Embryonic facial prominence (tissue), 1 donor: Measurements from ENCODE around the gene DOCK7.
A peak's percentile ranks its signal among the peaks of the same experiment; 100 is the strongest.
"Not testable (repeated sequence)": the region's sequence is repeated elsewhere in the genome, so short reads cannot be mapped to it uniquely, and the experiment has no call there.

Experiments used
- DNase-seq: peaks from one replicate; pipeline ENCODE4 v3.0.0-alpha.2; 2016; ENCODE audit errors: extremely low spot score

Gene DOCK7, protein sequence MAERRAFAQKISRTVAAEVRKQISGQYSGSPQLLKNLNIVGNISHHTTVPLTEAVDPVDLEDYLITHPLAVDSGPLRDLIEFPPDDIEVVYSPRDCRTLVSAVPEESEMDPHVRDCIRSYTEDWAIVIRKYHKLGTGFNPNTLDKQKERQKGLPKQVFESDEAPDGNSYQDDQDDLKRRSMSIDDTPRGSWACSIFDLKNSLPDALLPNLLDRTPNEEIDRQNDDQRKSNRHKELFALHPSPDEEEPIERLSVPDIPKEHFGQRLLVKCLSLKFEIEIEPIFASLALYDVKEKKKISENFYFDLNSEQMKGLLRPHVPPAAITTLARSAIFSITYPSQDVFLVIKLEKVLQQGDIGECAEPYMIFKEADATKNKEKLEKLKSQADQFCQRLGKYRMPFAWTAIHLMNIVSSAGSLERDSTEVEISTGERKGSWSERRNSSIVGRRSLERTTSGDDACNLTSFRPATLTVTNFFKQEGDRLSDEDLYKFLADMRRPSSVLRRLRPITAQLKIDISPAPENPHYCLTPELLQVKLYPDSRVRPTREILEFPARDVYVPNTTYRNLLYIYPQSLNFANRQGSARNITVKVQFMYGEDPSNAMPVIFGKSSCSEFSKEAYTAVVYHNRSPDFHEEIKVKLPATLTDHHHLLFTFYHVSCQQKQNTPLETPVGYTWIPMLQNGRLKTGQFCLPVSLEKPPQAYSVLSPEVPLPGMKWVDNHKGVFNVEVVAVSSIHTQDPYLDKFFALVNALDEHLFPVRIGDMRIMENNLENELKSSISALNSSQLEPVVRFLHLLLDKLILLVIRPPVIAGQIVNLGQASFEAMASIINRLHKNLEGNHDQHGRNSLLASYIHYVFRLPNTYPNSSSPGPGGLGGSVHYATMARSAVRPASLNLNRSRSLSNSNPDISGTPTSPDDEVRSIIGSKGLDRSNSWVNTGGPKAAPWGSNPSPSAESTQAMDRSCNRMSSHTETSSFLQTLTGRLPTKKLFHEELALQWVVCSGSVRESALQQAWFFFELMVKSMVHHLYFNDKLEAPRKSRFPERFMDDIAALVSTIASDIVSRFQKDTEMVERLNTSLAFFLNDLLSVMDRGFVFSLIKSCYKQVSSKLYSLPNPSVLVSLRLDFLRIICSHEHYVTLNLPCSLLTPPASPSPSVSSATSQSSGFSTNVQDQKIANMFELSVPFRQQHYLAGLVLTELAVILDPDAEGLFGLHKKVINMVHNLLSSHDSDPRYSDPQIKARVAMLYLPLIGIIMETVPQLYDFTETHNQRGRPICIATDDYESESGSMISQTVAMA (N-terminal part only)

DNA sequence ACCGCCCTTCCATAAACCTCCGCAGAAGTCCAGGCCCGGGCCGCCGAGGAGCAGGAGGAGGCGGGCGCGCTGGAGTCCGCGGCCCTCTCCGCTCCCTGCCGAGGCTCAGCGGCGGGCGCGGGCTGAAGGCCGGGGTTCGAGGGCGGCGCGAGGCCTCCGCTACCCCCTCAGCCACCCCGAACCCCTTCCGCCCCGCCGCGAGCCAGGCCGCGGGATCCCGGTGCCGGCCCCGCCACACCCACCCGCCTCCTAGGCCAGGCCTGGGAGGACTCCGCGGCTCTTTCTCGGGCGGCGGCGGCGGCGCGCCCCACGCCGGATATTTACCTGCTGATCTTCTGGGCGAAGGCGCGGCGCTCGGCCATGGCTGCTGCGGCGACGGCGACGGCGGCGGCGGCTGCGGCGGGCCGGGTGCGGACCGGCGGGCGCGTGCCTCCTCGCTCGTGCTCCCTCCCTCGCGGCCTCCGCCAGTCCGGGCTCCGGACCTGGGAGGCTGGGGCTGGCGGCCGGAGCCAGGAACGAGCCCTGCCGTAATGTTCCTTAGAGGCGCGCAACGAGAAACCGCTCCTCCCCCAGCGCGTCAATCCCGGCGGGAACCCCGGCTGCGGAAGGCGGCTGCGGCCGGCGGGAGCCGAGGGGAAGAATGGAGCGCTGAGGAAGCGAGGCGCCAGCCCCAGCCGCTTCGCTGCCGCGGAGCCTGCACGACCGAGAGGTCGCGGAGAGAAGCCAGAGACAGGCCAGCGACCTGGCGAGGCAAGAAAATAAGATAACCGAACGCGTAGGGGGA, at the start of gene DOCK7:
Gene DOCK7, minus strand, starts transcription at position 484 of the 784 bp plus-strand sequence. Its CDS starts 122 bp downstream, at position 362.
- peak; percentile 40 for DNase-seq

DNA sequence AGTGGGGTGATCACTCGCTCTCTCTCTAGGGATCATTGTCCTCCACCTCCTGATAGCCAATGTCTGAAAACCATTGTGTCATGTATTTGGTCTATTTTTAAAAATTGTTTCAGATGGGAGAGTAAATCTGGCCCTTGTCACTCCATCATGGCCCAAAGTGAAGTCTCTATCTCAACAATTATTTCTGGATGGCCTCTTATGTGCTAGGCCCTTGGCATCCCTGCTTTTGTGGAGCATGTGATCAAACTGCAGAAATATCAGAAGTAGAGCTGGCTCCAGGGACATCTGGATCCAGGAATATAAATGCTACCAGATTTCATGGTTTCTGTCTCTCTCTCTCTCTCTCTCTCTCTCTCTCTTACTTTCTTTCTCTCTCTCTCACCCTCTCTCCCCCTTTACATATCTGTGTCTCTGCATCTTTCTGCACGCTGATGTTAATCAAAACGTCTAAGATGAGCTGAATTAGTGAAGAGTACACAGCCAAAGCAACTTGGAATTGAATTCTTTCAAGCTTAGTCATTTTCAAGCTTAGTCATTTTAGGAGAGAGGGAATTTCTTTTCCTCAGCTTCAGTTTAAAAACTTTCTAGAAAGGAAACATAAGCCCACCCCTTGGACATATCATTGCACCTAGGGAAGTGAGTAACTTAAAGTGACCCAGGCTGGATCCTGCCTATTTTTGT, 47.4 kb upstream of the DOCK7 start:
- no peak for DNase-seq

DNA sequence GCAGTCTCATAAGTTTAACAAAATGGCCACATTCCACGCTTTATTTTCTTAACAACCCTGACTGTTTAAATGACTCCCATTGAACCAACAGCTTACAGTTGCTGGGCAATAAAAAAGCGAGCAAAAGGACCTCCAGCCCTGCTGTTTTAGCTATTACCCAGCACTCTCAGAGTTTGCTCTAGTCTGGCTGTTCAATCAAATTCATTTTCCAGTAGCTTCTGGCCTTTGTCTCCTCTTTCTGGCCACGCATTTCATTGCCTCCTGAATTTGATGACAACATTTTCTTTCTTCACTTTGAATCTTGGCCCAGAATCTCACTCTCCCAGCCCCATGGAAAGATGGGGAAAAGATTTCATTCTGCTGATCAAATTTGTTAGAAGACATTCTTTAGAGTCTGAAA, 44.1 kb upstream of the DOCK7 start:
- DNase-seq = no peak

DNA sequence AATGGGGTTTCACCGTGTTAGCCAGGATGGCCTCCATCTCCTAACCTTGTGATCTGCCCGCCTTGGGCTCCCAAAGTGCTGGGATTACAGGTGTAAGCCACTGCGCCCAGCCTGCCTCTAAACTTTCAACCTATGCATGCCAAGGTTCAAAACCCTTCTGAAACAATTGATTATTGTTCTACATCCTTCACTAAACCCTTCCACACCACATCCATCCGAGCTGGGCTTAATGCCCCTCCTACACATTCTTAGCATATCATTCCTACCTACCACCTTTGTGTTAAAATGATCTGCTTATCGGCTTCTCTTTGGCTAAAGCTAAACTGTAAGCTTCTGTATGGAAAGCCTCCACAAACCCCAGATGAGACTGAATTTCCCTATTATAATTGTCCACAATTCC, 40.8 kb upstream of the DOCK7 start:
- no peak for DNase-seq

DNA sequence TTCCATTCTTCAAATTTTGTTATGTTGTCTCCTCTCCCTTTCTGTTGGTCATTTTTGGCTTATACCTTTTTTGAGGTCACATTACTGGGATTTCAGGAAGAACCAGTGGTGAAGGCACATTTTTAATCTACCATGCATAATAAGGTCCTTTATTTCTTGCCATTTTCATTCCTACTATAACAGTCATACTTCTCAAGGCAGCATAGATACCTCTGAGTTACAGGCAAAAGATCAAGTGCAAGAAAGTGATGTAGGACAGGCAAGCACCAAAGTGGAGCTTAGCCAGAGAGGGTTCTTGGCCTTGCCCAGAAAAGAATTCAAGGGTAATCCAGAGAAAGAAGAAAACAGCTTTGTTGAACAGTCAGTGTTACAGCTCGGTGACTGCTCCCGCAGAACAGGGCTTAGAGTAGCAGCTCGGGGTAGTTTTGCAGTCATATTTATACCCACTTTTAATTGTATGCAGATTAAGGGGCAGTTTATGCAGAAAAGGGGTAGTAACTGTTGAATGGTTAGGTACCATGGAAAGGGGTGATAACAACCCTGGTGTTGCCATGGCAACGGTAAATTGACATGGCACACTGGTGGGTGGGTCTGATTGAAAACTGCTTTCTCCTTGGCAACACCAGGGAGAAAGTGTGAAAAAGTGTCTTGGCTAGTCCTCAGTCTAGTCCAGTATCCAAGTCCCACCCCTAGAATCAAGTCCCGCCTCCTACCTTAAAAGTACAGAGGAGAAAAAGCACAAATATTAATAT, 39.6 kb upstream of the DOCK7 start:
- no peak for DNase-seq

DNA sequence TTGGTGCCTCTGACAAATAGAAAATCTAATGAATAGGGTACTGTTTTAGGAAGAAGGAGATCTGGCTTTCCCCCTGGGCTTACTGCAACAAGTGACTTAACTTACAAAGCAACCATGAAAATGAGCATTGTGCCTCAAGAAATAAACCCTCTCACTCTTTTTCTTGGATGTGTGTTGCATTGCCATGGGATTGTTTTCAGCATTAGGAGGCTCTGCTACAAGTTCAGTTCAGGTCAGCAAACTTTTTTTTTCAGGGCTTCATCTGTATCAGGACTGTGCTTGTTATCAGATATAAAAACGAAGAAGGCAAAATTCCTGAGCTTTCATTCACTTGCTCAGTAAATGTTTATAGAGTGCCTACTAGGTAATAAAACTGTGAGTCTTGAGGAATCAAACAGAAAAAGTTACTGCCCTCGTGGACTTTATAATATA, 37.8 kb upstream of the DOCK7 start:
- DNase-seq = no peak

DNA sequence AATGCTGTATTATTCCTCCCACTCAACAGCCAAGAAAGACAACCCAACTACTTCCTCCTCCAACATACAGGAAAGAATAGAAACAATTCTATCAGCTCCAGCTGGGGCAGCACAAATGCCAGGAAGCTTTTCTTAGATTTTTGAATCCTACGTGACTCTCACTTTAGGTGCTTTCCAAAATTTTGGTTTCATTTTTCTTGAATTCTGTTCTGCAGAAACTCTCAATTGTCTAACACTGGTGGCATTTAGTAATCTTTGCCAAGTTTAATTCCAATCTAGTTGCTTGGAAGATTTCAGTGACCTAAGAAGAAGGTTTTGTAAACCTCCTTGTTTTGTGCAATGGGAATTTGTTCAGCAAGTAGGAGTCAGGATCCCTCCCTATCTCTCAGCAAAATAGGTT, 37.1 kb upstream of the DOCK7 start:
- DNase-seq = no peak

DNA sequence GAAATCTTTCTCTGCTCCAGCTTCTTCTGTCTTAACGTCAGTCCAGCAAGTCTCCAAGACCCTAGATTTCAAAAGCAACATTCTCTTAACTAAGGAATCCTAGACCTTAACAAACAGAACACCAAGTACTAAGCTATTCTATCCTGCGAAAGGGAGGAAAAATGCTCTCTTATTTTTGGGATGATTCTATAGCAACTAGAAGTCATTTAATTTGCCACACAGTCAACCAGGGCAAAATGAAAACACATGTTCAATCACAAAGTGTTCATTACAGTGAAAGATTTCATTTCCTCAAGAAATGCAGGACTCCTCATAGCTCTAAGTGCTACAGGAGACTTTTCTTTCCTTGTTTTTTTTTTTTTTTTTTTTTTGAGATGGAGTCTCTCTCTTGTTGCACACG, 36.2 kb upstream of the DOCK7 start:
- no peak for DNase-seq

DNA sequence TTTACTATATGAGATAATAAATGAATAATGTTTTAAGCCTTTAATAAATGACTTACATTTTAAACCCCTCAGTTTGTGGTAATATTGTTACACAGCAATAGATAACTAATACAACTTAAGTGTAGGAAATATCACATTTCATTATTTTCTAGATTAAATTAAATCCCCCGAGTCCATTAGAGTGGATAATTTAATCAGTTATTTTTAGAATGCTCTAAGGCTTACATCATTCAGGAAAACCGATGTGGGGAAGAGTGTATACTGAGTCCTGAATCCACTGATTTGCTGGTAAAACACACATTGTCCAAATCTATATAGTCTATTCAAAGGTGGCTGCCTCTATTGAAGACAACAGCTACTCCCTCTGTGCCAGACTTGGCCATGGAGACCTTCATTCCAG, 35.7 kb upstream of the DOCK7 start:
- no peak for DNase-seq

DNA sequence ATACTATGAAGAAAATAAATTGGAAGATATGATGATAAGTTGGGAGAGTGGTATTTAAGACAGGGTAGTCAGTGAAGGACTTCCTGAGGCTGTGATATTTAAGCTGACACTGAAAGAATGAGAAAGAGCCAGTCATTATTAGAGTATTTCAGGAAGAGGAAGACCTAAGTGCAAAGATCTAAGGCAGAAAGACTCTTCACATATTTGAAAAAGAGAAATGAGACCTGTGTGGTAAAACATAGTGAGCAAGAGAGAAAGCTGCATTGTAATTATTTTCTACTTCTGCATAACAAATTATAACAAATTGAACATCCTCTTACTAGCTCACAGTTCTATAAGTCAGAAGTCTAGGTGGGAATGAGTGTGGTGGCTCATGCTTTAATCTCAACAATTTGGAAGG, 34.6 kb upstream of the DOCK7 start:
- no peak for DNase-seq

DNA sequence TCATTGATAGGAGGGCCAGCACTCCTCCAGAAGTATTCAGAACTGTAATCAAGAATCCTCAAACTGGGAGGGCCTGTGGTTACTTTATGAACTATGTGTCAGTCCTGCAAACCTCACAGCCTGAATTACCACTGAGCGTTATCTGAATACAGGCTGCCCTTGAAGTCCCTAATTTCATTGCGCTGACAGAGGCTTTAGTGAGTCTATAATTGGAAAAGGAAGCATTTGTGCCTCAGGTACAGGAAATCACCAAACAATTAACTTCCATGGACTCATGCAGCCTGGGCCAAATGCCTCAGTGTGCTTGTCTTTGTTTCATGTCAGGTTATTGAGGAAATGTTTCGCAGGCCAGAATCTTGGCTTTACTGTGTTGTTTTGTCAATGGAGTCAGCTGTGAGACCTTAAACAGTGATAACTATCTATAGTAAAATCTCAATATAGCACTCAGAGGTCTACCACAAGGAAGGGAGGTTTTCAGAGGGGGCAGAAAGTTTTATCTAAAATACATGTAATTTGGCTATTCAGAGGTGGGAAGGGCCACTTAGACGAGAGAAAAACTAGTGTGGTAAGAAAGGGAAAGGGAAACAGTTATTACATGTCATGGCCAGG, 32.9 kb upstream of the DOCK7 start:
- no peak for DNase-seq

DNA sequence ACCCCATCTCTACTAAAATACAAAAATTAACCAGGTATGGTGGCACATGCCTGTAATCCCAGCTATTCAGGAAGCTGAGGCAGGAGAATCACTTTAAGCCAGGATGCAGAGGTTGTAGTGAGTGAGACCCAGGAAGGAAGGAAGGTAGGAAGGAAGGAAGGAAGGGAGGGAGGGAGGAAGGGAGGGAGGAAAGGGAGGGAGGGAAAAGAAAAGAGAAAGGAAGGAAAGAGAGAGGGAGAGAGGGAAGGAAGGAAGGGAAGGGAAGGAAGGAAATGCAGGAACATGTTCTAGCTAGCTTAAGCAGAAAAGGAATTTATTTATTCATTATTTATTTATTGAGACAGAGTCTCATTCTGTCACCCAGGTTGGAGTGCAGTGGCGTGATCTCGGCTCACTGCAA, 30.2 kb upstream of the DOCK7 start:
- DNase-seq = not testable (repeated sequence)

DNA sequence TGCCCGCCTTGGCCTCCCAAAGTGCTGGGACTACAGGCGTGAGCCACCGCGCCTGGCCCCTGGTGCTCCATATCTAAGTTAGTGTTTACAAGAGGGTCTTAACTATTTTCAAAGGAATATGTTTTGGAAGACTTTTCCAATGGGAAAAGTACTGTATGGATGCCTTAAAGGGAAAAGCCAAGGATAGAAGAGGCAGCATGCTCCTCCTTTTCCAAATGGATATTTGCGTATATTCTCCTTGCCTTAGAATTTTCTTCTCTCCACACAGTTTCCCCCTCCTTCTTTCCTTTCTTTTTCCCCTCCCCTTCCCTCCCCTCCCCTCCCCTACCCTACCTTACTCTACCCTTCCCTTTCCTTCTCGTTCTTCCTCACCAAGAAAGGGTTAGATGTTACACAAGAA, 29.3 kb upstream of the DOCK7 start:
- no peak for DNase-seq

DNA sequence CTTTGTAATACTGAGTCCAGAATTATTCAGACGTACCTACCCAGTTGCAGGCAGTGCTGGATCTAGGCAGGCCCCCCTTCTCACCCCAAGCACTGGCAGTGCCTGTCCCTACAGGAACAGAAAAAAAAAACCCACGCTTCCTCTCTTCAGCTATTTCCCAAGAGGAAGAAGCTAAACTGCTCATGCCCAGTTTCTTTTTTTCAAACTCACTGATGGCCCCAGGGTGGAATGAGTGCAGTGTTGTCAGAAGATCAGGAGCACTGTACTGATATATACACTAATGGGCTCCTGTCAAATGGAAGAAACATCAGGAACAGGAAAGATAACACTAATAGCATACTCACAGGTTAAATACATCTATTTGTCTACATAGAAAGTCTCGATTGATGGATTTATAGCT, 28.2 kb upstream of the DOCK7 start:
- no peak for DNase-seq

DNA sequence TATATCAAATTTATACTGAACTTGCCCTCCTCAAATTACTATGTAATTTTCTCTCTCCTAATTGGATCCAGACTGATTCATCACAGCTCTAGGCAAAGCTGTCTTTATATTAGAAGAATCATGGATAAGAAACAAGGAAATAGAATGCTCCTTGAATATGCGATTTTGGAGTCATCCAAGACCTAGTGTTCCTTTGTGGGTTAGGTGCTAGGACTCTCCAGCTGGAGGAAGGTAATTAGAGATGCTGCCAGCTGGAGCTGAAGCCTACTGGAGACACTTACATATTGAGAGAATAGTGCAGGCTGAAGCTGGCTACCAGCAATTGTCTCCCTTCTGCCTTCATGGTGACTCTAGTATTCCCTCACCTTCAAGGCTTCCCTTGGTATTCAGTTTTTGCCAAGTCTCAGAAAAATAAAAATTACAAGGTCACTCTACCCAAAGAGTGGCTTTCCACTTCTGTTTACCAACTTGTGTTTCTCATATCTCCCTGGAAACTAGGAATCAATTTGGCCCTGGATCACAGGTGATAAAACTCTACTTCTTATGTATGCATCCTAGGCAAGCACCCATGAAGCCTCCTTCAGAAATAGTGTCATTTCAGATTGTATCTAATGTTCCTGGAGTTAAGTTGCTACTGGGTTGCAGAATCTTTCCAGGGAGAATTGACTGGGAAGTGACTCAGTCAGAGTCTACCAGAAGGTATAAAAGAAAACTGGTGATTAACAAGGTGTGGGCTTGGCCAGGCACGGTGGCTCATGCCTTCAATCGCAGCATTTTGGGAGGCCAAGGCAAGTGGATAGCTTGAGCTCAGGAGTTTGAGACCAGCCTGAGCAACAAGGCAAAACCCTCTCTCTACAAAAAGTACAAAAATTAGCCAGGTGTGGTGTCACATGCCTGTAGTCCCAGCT, 24.4 kb upstream of the DOCK7 start:
- no peak for DNase-seq

DNA sequence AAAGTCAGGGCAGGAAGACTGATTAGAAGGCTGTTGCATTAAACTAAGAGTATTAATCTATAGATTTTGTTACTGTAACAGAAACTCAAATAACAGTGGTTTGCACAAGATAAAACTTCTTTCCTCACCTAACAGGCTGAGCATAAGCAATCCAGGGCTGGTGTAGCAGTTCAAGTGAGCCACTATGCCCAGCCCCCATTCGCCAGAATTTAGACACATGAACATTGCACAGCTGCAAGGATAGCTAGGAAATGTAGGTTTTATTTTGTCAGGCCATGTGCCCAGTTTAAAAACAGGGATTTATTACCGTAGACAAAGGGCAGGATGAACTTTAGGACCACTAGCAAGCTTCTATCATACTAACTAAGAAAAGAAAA, 19.5 kb upstream of the DOCK7 start:
- DNase-seq = no peak

DNA sequence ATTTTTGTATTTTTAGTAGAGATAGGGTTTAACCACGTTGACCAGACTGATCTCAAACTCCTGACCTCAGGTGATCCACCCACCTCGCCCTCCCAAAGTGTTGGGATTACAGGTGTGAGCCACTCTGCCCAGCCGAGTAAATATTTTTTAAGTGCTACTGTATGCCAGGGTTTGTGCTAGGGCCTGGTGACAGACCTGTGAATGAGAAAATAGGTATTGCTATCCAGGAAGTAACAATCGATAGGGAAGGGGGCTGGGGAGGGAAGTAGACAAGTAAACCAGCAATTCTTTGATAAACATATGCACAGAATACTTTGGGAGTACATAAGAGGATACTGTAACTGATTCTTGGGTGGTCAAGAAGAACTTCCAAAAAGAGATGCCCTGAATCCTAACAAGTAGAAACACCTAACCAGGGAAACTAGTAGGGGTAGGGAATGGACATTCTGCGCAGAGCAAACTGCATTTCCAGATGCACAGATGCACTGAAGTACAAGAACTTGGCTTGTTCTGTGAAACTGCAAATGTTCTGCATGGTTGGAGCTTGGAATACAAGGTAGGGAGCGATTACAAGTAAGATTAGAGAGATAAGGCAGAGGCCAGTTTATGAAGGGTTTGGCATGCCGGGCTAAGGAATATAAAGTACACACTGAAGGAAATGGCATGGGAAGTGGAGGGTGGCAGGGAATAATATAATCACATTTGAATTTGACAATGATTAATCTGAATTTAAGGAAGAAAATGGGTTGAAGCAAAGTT, 19.0 kb upstream of the DOCK7 start:
- no peak for DNase-seq

DNA sequence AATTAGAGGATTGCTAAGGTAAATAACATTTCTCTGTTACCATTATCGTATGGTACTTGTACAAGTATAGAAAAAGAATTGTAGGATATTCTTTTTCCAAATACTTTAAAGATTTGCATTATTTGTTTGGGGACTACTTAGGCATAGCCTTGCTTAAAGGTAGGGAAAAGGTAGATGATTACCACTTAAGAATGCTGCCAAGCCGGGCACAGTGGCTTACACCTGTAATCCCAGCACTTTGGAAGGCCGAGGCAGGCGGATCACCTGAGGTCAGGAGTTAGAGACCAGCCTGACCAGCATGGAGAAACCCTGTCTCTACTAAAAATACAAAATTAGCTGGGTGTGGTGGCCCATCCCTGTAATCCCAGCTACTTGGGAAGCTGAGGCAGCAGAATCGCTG, 10.0 kb upstream of the DOCK7 start:
- DNase-seq = not testable (repeated sequence)
